ENCODE results near the gene TFAP2A. TPM values are rescaled to one million over a fixed set of nuclear protein-coding genes. Genes with fewer than 3 reads are reported as not detected.

Gene TFAP2A
- total and polyA plus RNA-seq, 4 donors, result 0.23 to 0.63 (median 0.38) TPM; not detected in 1

DNA sequence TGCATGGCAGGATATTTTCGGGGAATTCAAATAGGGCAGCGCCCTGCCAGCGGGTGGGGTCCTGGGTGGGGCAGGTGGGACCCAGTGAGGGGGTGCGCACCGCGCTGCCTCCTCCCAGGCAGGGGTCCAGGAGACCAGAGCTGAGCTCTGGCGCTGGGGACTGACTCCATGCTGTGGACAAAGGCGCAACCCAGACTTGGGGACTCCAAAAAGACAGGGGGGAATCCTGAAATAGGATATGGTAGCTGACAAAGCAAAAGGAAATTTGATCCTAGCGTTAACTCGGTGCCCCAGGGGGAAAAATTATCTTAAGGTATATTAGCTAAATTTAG lies 23.6 kb downstream of the TFAP2A start:
- peaks cover 1% of the 10 kb centered on the region for H3K9me3 ChIP-seq (ENCODE audit: control insufficient read depth, low read length)
- H3K36me3 ChIP-seq (ENCODE audit: control insufficient read depth in 1 of 2, insufficient read depth in 2 of 2, low read length in 1 of 2), result no peaks in the 10 kb centered on the region
- WGBS, 2 donors, result 6 to 15% methylated on average over 10 of the region's 10 CpGs
- no peak overlapping the region for H3K27ac ChIP-seq (ENCODE audit: low read depth in 1 of 2, low read length in 2 of 2)
- ATAC-seq (ENCODE audit: low FRiP score) (no peak), DNase-seq (no peak)
- no peak overlapping the region for H3K4me3 ChIP-seq (ENCODE audit: low read length in 2 of 2)
- H3K4me1 ChIP-seq (ENCODE audit: control insufficient read depth in 1 of 2, insufficient read depth in 2 of 2, low read length in 2 of 2), result no peaks in the 10 kb centered on the region
- no peaks in the 10 kb centered on the region for H3K27me3 ChIP-seq (ENCODE audit: control insufficient read depth in 1 of 2, insufficient read depth in 2 of 2, low read length in 1 of 2)
- intact Hi-C loops (cut with DNase I), result no loop called here

GRCh38 chr6:10390495-10391298 lies 24.2 kb downstream of the TFAP2A start:
- no peaks in the 10 kb centered on the region for H3K27me3 ChIP-seq (ENCODE audit: control insufficient read depth in 1 of 2, insufficient read depth in 2 of 2, low read length in 1 of 2)
- ATAC-seq (ENCODE audit: low FRiP score), result no peak
- no peak for DNase-seq
- H3K27ac ChIP-seq (ENCODE audit: low read depth in 1 of 2, low read length in 2 of 2), result no peak overlapping the region
- H3K9me3 ChIP-seq (ENCODE audit: control insufficient read depth, low read length), result peaks cover 1% of the 10 kb centered on the region
- no peaks in the 10 kb centered on the region for H3K4me1 ChIP-seq (ENCODE audit: control insufficient read depth in 1 of 2, insufficient read depth in 2 of 2, low read length in 2 of 2)
- 6 to 7% methylated on average over 41 of the region's 41 CpGs for WGBS, 2 donors
- no peaks in the 10 kb centered on the region for H3K36me3 ChIP-seq (ENCODE audit: control insufficient read depth in 1 of 2, insufficient read depth in 2 of 2, low read length in 1 of 2)
- intact Hi-C loops (cut with DNase I), result no loop called here
- no peak overlapping the region for H3K4me3 ChIP-seq (ENCODE audit: low read length in 2 of 2)

GRCh38 chr6:10389739-10390494 lies 25.0 kb downstream of the TFAP2A start:
- H3K9me3 ChIP-seq (ENCODE audit: control insufficient read depth, low read length), result peaks cover 6% of the 10 kb centered on the region
- H3K36me3 ChIP-seq (ENCODE audit: control insufficient read depth in 1 of 2, insufficient read depth in 2 of 2, low read length in 1 of 2), result no peaks in the 10 kb centered on the region
- H3K4me1 ChIP-seq (ENCODE audit: control insufficient read depth in 1 of 2, insufficient read depth in 2 of 2, low read length in 2 of 2), result no peaks in the 10 kb centered on the region
- H3K27ac ChIP-seq (ENCODE audit: low read depth in 1 of 2, low read length in 2 of 2), result no peak overlapping the region
- WGBS, 2 donors, result 11 to 17% methylated on average over 46 to 47 of the region's 47 CpGs
- no peak overlapping the region for H3K4me3 ChIP-seq (ENCODE audit: low read length in 2 of 2)
- ATAC-seq (ENCODE audit: low FRiP score), result no peak
- intact Hi-C loops (cut with DNase I), result no loop called here
- H3K27me3 ChIP-seq (ENCODE audit: control insufficient read depth in 1 of 2, insufficient read depth in 2 of 2, low read length in 1 of 2), result no peaks in the 10 kb centered on the region
- DNase-seq, result no peak

- 12 to 20% methylated on average over 8 of the region's 8 CpGs for WGBS, 2 donors
- intact Hi-C loops (cut with DNase I), result no loop called here
- peaks cover 6% of the 10 kb centered on the region for H3K9me3 ChIP-seq (ENCODE audit: control insufficient read depth, low read length)
- H3K4me1 ChIP-seq (ENCODE audit: control insufficient read depth in 1 of 2, insufficient read depth in 2 of 2, low read length in 2 of 2), result no peaks in the 10 kb centered on the region
- no peak overlapping the region for H3K27ac ChIP-seq (ENCODE audit: low read depth in 1 of 2, low read length in 2 of 2)
- no peak overlapping the region for H3K4me3 ChIP-seq (ENCODE audit: low read length in 2 of 2)
- no peaks in the 10 kb centered on the region for H3K36me3 ChIP-seq (ENCODE audit: control insufficient read depth in 1 of 2, insufficient read depth in 2 of 2, low read length in 1 of 2)
- no peaks in the 10 kb centered on the region for H3K27me3 ChIP-seq (ENCODE audit: control insufficient read depth in 1 of 2, insufficient read depth in 2 of 2, low read length in 1 of 2)
- DNase-seq (no peak), ATAC-seq (ENCODE audit: low FRiP score) (no peak)
Observed at GRCh38 chr6:10386756-10387654, 27.9 kb downstream of the TFAP2A start.

- no peaks in the 10 kb centered on the region for H3K4me1 ChIP-seq (ENCODE audit: control insufficient read depth in 1 of 2, insufficient read depth in 2 of 2, low read length in 2 of 2)
- H3K27ac ChIP-seq (ENCODE audit: low read depth in 1 of 2, low read length in 2 of 2), result no peak overlapping the region
- peaks cover 6% of the 10 kb centered on the region for H3K9me3 ChIP-seq (ENCODE audit: control insufficient read depth, low read length)
- ATAC-seq (ENCODE audit: low FRiP score), result no peak
- no peak for DNase-seq
- no peak overlapping the region for H3K4me3 ChIP-seq (ENCODE audit: low read length in 2 of 2)
- H3K36me3 ChIP-seq (ENCODE audit: control insufficient read depth in 1 of 2, insufficient read depth in 2 of 2, low read length in 1 of 2), result no peaks in the 10 kb centered on the region
- intact Hi-C loops (cut with DNase I), result no loop called here
- WGBS, 2 donors, result 11 to 19% methylated on average over 2 of the region's 2 CpGs
- no peaks in the 10 kb centered on the region for H3K27me3 ChIP-seq (ENCODE audit: control insufficient read depth in 1 of 2, insufficient read depth in 2 of 2, low read length in 1 of 2)
Observed at GRCh38 chr6:10386220-10386619, 28.7 kb downstream of the TFAP2A start.

GRCh38 chr6:10385524-10386132 lies 29.2 kb downstream of the TFAP2A start:
- no peaks in the 10 kb centered on the region for H3K27me3 ChIP-seq (ENCODE audit: control insufficient read depth in 1 of 2, insufficient read depth in 2 of 2, low read length in 1 of 2)
- intact Hi-C loops (cut with DNase I), result no loop called here
- WGBS, 2 donors, result 9 to 18% methylated on average over 21 of the region's 21 CpGs
- DNase-seq (no peak), ATAC-seq (ENCODE audit: low FRiP score) (no peak)
- H3K36me3 ChIP-seq (ENCODE audit: control insufficient read depth in 1 of 2, insufficient read depth in 2 of 2, low read length in 1 of 2), result no peaks in the 10 kb centered on the region
- no peak overlapping the region for H3K4me3 ChIP-seq (ENCODE audit: low read length in 2 of 2)
- peaks cover 6% of the 10 kb centered on the region for H3K9me3 ChIP-seq (ENCODE audit: control insufficient read depth, low read length)
- H3K4me1 ChIP-seq (ENCODE audit: control insufficient read depth in 1 of 2, insufficient read depth in 2 of 2, low read length in 2 of 2), result no peaks in the 10 kb centered on the region
- no peak overlapping the region for H3K27ac ChIP-seq (ENCODE audit: low read depth in 1 of 2, low read length in 2 of 2)

DNA sequence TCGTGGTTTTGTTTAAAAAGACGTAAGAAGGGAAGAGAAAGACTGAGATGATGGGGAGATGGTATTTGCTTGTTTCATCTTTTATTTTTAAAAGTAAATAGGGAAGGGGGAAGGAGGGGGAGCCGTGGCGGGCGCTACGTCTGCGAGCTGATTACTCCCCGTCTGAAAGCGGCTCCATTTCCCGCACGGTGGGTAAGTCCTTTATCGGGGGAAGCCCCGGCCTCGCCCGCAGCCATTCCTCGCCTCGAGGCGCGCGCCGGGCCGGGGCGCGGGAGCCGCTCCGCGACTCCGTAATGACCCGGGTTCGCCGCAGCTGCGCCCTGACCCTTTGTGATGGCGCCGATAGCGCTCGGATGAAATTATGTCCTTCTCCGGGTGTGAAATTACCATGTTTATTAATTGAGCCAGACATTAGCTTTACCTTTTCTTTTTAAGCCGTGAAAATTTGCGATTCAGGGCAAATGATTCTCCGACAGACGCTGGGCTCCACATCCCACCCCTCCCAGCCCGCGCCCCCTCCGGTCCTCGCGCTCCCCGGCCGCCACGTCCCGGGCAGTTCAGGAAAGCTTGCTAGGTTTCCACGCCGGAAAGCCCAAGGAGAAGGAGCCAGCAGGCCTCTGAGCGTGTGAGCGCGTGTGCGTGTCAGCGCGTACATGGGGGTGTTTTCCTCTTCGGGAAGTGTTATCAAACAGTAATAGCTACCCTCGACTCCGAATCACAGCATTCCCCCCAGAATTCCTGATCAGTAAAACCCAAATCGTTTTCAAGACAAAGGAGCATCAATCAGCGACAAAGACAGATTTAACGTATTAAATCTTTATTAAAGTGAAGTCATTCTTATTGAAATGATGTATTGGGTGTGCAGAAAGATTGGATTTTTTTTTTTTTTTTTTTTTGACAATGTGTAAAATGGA lies 30.0 kb downstream of the TFAP2A start:
- no peaks in the 10 kb centered on the region for H3K27me3 ChIP-seq (ENCODE audit: control insufficient read depth in 1 of 2, insufficient read depth in 2 of 2, low read length in 1 of 2)

More for the DNA sequence above, 30.0 kb downstream of the TFAP2A start:
- Histone ChIP-seq H3K27ac (ENCODE audit: low read depth in 1 of 2, low read length in 2 of 2) (no peak overlapping the region), H3K9me3 (ENCODE audit: control insufficient read depth, low read length) (peaks cover 6% of the 10 kb centered on the region), H3K36me3 (ENCODE audit: control insufficient read depth in 1 of 2, insufficient read depth in 2 of 2, low read length in 1 of 2) (no peaks in the 10 kb centered on the region), H3K4me1 (ENCODE audit: control insufficient read depth in 1 of 2, insufficient read depth in 2 of 2, low read length in 2 of 2) (no peaks in the 10 kb centered on the region), H3K4me3 (ENCODE audit: low read length in 2 of 2) (no peak overlapping the region)
- intact Hi-C loops (cut with DNase I), result no loop called here
- WGBS, 2 donors, result 9 to 11% methylated on average over 62 to 64 of the region's 64 CpGs
- DNase-seq, result no peak
- ATAC-seq (ENCODE audit: low FRiP score), result no peak
